ENCODE results near the gene SERBP1. TPM values are rescaled to one million over a fixed set of nuclear protein-coding genes. Genes with fewer than 3 reads are reported as not detected.
A peak's percentile ranks its signal among the peaks of the same experiment; 100 is the strongest.

The SERBP1 gene
- polyA plus RNA-seq, 1 donor from 2014 or later, result 150 TPM

- no peak overlapping the region for H3K27ac ChIP-seq (ENCODE audit: low read length)
- no peak overlapping the region for H3K9ac ChIP-seq (ENCODE audit: low read length)
- peaks cover 5% of the 10 kb centered on the region for H3F3A ChIP-seq (ENCODE audit: insufficient read depth, low read length, poor library complexity, severe bottlenecking)
- H3K4me3 ChIP-seq (ENCODE audit: low read length), result no peak overlapping the region
- no peak overlapping the region for H3K4me2 ChIP-seq (ENCODE audit: low read length)
- no peak overlapping the region for H2AFZ ChIP-seq (ENCODE audit: low read depth, low read length)
- no peaks in the 10 kb centered on the region for H3K9me2 ChIP-seq (ENCODE audit: insufficient read depth, low read length)
- no peaks in the 10 kb centered on the region for H3K27me3 ChIP-seq (ENCODE audit: insufficient read depth, low read depth, low read length)
- no peaks in the 10 kb centered on the region for H4K20me1 ChIP-seq (ENCODE audit: insufficient read depth)
- H3K79me2 ChIP-seq (replicated peaks; ENCODE audit: insufficient read depth, low read length), result no peaks in the 10 kb centered on the region
- H3K9me3 ChIP-seq (ENCODE audit: low read length), result no peaks in the 10 kb centered on the region
- peak; percentile 44 for TF ChIP-seq POLR2AphosphoS5 (IDR thresholded peaks at IDR 0.05)
- TF ChIP-seq CTCF (IDR thresholded peaks at IDR 0.05; ENCODE audit: poor library complexity, severe bottlenecking), result no peak
- H3K36me3 ChIP-seq (ENCODE audit: insufficient read depth, low read length), result no peaks in the 10 kb centered on the region
Observed at GRCh38 chr1:67459068-67459467, 28.9 kb upstream of the SERBP1 start.

GRCh38 chr1:67458663-67459062 is 28.5 kb upstream of the SERBP1 start:
- Histone ChIP-seq H3K4me3 (ENCODE audit: low read length) (no peak overlapping the region), H3K9ac (ENCODE audit: low read length) (no peak overlapping the region), H3F3A (ENCODE audit: insufficient read depth, low read length, poor library complexity, severe bottlenecking) (peaks cover 5% of the 10 kb centered on the region), H3K9me2 (ENCODE audit: insufficient read depth, low read length) (no peaks in the 10 kb centered on the region), H4K20me1 (ENCODE audit: insufficient read depth) (no peaks in the 10 kb centered on the region), H3K79me2 (replicated peaks; ENCODE audit: insufficient read depth, low read length) (no peaks in the 10 kb centered on the region), H3K36me3 (ENCODE audit: insufficient read depth, low read length) (no peaks in the 10 kb centered on the region), H3K27ac (ENCODE audit: low read length) (no peak overlapping the region), H3K4me2 (ENCODE audit: low read length) (no peak overlapping the region), H2AFZ (ENCODE audit: low read depth, low read length) (no peak overlapping the region), H3K27me3 (ENCODE audit: insufficient read depth, low read depth, low read length) (no peaks in the 10 kb centered on the region), H3K9me3 (ENCODE audit: low read length) (no peaks in the 10 kb centered on the region)
- TF ChIP-seq TAF1 (IDR thresholded peaks at IDR 0.05; ENCODE audit: low read depth) (no peak), CTCF (IDR thresholded peaks at IDR 0.05; ENCODE audit: poor library complexity, severe bottlenecking) (no peak), EP300 (conservative IDR thresholded peaks at IDR 0.05; ENCODE audit: poor library complexity, severe bottlenecking) (no peak)

- Histone ChIP-seq H3K36me3 (ENCODE audit: insufficient read depth, low read length) (no peaks in the 10 kb centered on the region), H4K20me1 (ENCODE audit: insufficient read depth) (no peaks in the 10 kb centered on the region), H3K27me3 (ENCODE audit: insufficient read depth, low read depth, low read length) (no peaks in the 10 kb centered on the region), H3K79me2 (replicated peaks; ENCODE audit: insufficient read depth, low read length) (no peaks in the 10 kb centered on the region), H3K9me3 (ENCODE audit: low read length) (no peaks in the 10 kb centered on the region), H3K4me2 (ENCODE audit: low read length) (no peak overlapping the region), H3K27ac (ENCODE audit: low read length) (no peak overlapping the region), H3K4me3 (ENCODE audit: low read length) (no peak overlapping the region), H3K9ac (ENCODE audit: low read length) (no peak overlapping the region), H2AFZ (ENCODE audit: low read depth, low read length) (no peak overlapping the region), H3F3A (ENCODE audit: insufficient read depth, low read length, poor library complexity, severe bottlenecking) (no peaks in the 10 kb centered on the region), H3K9me2 (ENCODE audit: insufficient read depth, low read length) (no peaks in the 10 kb centered on the region)
- TF ChIP-seq SMC3 (conservative IDR thresholded peaks at IDR 0.05; ENCODE audit: poor library complexity), result no peak
Observed at GRCh38 chr1:67457247-67457646, 27.0 kb upstream of the SERBP1 start.

GRCh38 chr1:67451815-67452214 is 21.6 kb upstream of the SERBP1 start:
- no peaks in the 10 kb centered on the region for H3K9me3 ChIP-seq (ENCODE audit: low read length)
- H4K20me1 ChIP-seq (ENCODE audit: insufficient read depth), result no peaks in the 10 kb centered on the region
- H3K27ac ChIP-seq (ENCODE audit: low read length), result no peak overlapping the region
- no peak overlapping the region for H2AFZ ChIP-seq (ENCODE audit: low read depth, low read length)
- no peak overlapping the region for H3K9ac ChIP-seq (ENCODE audit: low read length)
- no peaks in the 10 kb centered on the region for H3K36me3 ChIP-seq (ENCODE audit: insufficient read depth, low read length)
- no peak for TF ChIP-seq EZH2 (IDR thresholded peaks at IDR 0.05; ENCODE audit: borderline replicate concordance, insufficient read depth, low read length, poor library complexity, severe bottlenecking)
- no peak overlapping the region for H3K4me2 ChIP-seq (ENCODE audit: low read length)
- no peaks in the 10 kb centered on the region for H3K9me2 ChIP-seq (ENCODE audit: insufficient read depth, low read length)
- H3K79me2 ChIP-seq (replicated peaks; ENCODE audit: insufficient read depth, low read length), result no peaks in the 10 kb centered on the region
- no peaks in the 10 kb centered on the region for H3F3A ChIP-seq (ENCODE audit: insufficient read depth, low read length, poor library complexity, severe bottlenecking)
- no peaks in the 10 kb centered on the region for H3K27me3 ChIP-seq (ENCODE audit: insufficient read depth, low read depth, low read length)
- no peak overlapping the region for H3K4me3 ChIP-seq (ENCODE audit: low read length)

Measured in neural cell (in vitro differentiated cells).